ENCODE results near the gene LPP. TPM values are rescaled to one million over a fixed set of nuclear protein-coding genes. Genes with fewer than 3 reads are reported as not detected.
A peak's percentile ranks its signal among the peaks of the same experiment; 100 is the strongest.

LPP gene
- total RNA-seq, 4 donors from 2014 or later, result 1,872 to 3,079 (median 2,300) TPM

- Histone ChIP-seq H3K27ac (replicated peaks in 1 of 4) (no peak overlapping the region), H3K36me3 (peaks cover 30 to 80% (median 51%) of the 10 kb centered on the region in 4 donors)
Measured at GRCh38 chr3:188876370-188876769, 722.4 kb downstream of the LPP start.

GRCh38 chr3:188877381-188877780 lies 723.4 kb downstream of the LPP start:
- WGBS, result 83% methylated on average over 3 of the region's 3 CpGs
- Histone ChIP-seq H3K36me3 (peaks cover 28 to 82% (median 51%) of the 10 kb centered on the region in 4 donors), H3K27me3 (no peaks in the 10 kb centered on the region), H3K4me1 (peaks cover 9 to 36% (median 23%) of the 10 kb centered on the region in 4 donors), H3K4me3 (no peak overlapping the region), H3K27ac (replicated peaks in 1 of 4) (no peak overlapping the region), H3K9me3 (no peaks in the 10 kb centered on the region)
- no peak for DNase-seq (ENCODE audit: extremely low spot score)
- intact Hi-C loops (cut with DNase I), result no loop called here
- TF ChIP-seq POLR2AphosphoS5 (IDR thresholded peaks at IDR 0.05) (peak in 1 of 2 donors; percentile 35), POLR2A (IDR thresholded peaks at IDR 0.05; ENCODE audit: low read depth) (no peak)

More at GRCh38 chr3:188876370-188876769, 722.4 kb downstream of the LPP start:
- TF ChIP-seq POLR2A (IDR thresholded peaks at IDR 0.05; ENCODE audit: low read depth), result no peak
- no peak for TF ChIP-seq POLR2AphosphoS5 (IDR thresholded peaks at IDR 0.05)
- no peak for TF ChIP-seq EP300 (IDR thresholded peaks at IDR 0.05)
- TF ChIP-seq CTCF (IDR thresholded peaks at IDR 0.05), result no peak
- Histone ChIP-seq H3K4me3 (no peak overlapping the region), H3K9me3 (no peaks in the 10 kb centered on the region), H3K27me3 (no peaks in the 10 kb centered on the region), H3K4me1 (peaks cover 3 to 26% (median 16%) of the 10 kb centered on the region in 4 donors)
- DNase-seq (ENCODE audit: extremely low spot score), result no peak
- 80% methylated on average over 3 of the region's 3 CpGs for WGBS
- intact Hi-C loops (cut with DNase I), result no loop called here

GRCh38 chr3:188878076-188878475 lies 724.1 kb downstream of the LPP start:
- 80% methylated on average over 2 of the region's 2 CpGs for WGBS
- no peak for DNase-seq (ENCODE audit: extremely low spot score)
- peaks cover 9 to 43% (median 24%) of the 10 kb centered on the region in 4 donors for H3K4me1 ChIP-seq
- H3K27ac ChIP-seq (replicated peaks in 1 of 4), result no peak overlapping the region
- no peaks in the 10 kb centered on the region for H3K9me3 ChIP-seq
- TF ChIP-seq POLR2AphosphoS5 (IDR thresholded peaks at IDR 0.05), result no peak
- no peak for TF ChIP-seq POLR2A (IDR thresholded peaks at IDR 0.05; ENCODE audit: low read depth)
- no peak for TF ChIP-seq EP300 (IDR thresholded peaks at IDR 0.05)
- no peak for TF ChIP-seq CTCF (IDR thresholded peaks at IDR 0.05)
- intact Hi-C loops (cut with DNase I), result no loop called here
- no peaks in the 10 kb centered on the region for H3K27me3 ChIP-seq
- H3K36me3 ChIP-seq, result peaks cover 21 to 82% (median 47%) of the 10 kb centered on the region in 4 donors
- no peak overlapping the region for H3K4me3 ChIP-seq

DNA sequence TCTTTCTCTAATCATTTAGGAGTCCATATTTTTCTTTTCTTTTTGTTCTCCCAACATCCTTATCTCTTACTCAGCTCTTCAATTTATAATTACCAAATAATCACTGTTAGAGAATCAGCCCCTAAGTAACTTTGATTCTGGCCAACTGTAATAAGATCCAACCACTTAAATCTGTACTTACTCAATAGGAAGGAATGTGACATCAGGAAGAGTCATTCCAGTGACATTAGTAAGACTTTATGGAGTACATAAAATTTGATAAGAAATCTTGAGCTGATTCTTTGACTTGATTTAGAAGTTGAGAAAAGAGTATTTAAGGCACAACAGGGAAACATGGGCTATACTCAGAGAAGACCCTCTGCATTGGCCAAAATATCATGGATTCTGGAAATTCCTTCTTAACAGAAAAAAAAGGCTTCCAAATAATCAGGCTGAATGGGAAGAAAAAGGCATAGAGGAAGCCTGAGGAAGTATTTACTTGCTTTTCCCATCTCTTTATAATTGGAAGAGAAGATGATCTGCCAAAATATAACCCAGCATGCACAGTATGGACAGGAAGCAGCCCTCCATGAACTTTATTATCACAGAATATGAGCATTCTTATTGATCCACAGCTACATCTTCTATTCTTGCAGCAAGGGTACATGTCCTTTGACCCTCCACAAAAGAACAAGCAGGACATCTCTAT lies 728.1 kb downstream of the LPP start:
- no peak overlapping the region for H3K4me3 ChIP-seq
- no peaks in the 10 kb centered on the region for H3K9me3 ChIP-seq
- H3K36me3 ChIP-seq, result peaks cover 0 to 63% (median 19%) of the 10 kb centered on the region in 4 donors
- no peaks in the 10 kb centered on the region for H3K27me3 ChIP-seq
- no peak overlapping the region for H3K27ac ChIP-seq (replicated peaks in 1 of 4)
- intact Hi-C loops (cut with DNase I), result no loop called here
- H3K4me1 ChIP-seq, result peaks cover 11 to 45% (median 25%) of the 10 kb centered on the region in 4 donors
- TF ChIP-seq POLR2AphosphoS5 (IDR thresholded peaks at IDR 0.05), result no peak
- no peak for TF ChIP-seq EP300 (IDR thresholded peaks at IDR 0.05)
- TF ChIP-seq POLR2A (IDR thresholded peaks at IDR 0.05; ENCODE audit: low read depth), result no peak
- no peak for TF ChIP-seq CTCF (IDR thresholded peaks at IDR 0.05)
- DNase-seq (ENCODE audit: extremely low spot score), result no peak

DNA sequence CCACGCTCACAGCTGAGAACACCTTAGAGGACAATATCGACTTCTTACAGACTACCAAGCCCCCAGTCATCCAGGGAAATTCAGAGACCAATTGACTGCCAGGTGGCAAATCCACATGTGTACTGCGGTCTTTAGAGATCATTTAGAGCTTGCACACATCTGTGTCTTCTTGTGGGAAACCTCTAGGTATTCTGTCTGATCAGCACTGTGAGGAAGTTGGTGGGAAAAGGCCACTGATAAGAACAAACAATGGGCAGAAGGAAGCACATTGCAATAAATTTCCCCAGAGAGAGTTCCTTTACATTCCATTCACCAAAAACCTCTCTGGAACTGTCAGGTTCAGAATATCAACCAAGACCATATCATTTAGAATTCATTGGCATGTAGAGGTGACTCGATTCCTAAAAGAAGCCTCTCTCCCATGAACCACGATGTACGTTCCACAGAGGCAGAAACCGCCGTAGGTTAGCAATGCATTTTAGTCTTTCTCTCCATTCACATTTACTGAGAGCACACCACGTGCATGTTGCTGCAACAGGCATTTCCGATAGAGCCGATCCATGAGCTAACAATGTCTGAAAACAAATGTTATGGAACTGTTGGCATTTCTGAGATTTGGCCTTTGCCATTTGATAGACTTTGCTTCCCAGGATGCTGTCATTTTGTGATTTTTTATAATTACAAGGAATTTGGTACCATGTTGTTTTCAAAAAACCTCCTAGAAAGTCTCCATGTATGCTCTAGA lies 730.5 kb downstream of the LPP start:
- Histone ChIP-seq H3K9me3 (no peaks in the 10 kb centered on the region), H3K4me3 (no peak overlapping the region), H3K27me3 (no peaks in the 10 kb centered on the region), H3K4me1 (peaks cover 25 to 66% (median 46%) of the 10 kb centered on the region in 4 donors), H3K36me3 (peaks cover 0 to 59% (median 17%) of the 10 kb centered on the region in 4 donors), H3K27ac (replicated peaks in 1 of 4) (no peak overlapping the region)
- intact Hi-C loops (cut with DNase I), result no loop called here
- TF ChIP-seq POLR2AphosphoS5 (IDR thresholded peaks at IDR 0.05), result no peak
- no peak for TF ChIP-seq POLR2A (IDR thresholded peaks at IDR 0.05; ENCODE audit: low read depth)
- no peak for TF ChIP-seq EP300 (IDR thresholded peaks at IDR 0.05)
- TF ChIP-seq CTCF (IDR thresholded peaks at IDR 0.05), result no peak
- 97% methylated on average over 9 of the region's 11 CpGs for WGBS
- DNase-seq (ENCODE audit: extremely low spot score), result no peak
